ENCODE data around the gene ACSL5.

Gene ACSL5

GRCh38 chr10:112363696-112364688 lies 9.9 kb upstream of the ACSL5 start:
- ATAC-seq (ENCODE audit: low read depth) (no peak), DNase-seq (ENCODE audit: low spot score) (no peak)
- H3K27ac ChIP-seq (ENCODE audit: poor library complexity, severe bottlenecking): no peak overlapping the region
- no peak overlapping the region for H3K4me3 ChIP-seq (ENCODE audit: severe bottlenecking)
- no peaks in the 10 kb centered on the region for H3K27me3 ChIP-seq (ENCODE audit: insufficient read depth, poor library complexity, severe bottlenecking)
- peaks cover 26% of the 10 kb centered on the region for H3K4me1 ChIP-seq (ENCODE audit: insufficient read depth, poor library complexity, severe bottlenecking)
- no peaks in the 10 kb centered on the region for H3K36me3 ChIP-seq (ENCODE audit: low read depth)
- TF ChIP-seq, protein P1, sequence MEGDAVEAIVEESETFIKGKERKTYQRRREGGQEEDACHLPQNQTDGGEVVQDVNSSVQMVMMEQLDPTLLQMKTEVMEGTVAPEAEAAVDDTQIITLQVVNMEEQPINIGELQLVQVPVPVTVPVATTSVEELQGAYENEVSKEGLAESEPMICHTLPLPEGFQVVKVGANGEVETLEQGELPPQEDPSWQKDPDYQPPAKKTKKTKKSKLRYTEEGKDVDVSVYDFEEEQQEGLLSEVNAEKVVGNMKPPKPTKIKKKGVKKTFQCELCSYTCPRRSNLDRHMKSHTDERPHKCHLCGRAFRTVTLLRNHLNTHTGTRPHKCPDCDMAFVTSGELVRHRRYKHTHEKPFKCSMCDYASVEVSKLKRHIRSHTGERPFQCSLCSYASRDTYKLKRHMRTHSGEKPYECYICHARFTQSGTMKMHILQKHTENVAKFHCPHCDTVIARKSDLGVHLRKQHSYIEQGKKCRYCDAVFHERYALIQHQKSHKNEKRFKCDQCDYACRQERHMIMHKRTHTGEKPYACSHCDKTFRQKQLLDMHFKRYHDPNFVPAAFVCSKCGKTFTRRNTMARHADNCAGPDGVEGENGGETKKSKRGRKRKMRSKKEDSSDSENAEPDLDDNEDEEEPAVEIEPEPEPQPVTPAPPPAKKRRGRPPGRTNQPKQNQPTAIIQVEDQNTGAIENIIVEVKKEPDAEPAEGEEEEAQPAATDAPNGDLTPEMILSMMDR (IDR thresholded peaks at IDR 0.05; ENCODE audit: poor library complexity, severe bottlenecking): no peak
- no peaks in the 10 kb centered on the region for H3K9me3 ChIP-seq (ENCODE audit: severe bottlenecking)

- TF ChIP-seq, protein P1 (IDR thresholded peaks at IDR 0.05; ENCODE audit: poor library complexity, severe bottlenecking): no peak
These were observed 8.9 kb upstream of the ACSL5 start for GRCh38 chr10:112365014-112365432.

DNA sequence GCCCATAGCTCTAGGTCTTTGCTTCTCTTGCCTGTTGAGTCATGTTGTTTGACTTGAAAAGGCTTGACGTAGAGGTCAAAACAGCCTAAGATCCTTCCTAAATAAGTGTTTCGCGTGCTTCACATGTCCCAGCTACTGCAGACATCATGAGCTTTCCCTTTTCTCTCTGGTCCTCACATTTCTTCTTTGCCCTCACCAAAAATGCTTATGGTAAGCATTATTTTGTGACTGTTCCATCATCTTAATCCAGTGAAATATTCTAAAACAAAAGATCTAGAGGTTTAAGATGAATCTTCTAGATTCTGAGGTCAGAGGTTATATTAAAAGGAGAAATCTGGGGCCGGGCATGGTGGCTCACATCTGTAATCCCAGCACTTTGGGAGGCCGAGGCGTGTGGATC lies 8.5 kb upstream of the ACSL5 start:
- Histone ChIP-seq H3K27ac (ENCODE audit: poor library complexity, severe bottlenecking) (no peak overlapping the region), H3K36me3 (ENCODE audit: low read depth) (no peaks in the 10 kb centered on the region), H3K27me3 (ENCODE audit: insufficient read depth, poor library complexity, severe bottlenecking) (no peaks in the 10 kb centered on the region), H3K4me1 (ENCODE audit: insufficient read depth, poor library complexity, severe bottlenecking) (peaks cover 26% of the 10 kb centered on the region), H3K4me3 (ENCODE audit: severe bottlenecking) (no peak overlapping the region), H3K9me3 (ENCODE audit: severe bottlenecking) (no peaks in the 10 kb centered on the region)
- ATAC-seq (ENCODE audit: low read depth): no peak
- TF ChIP-seq, protein P1 (IDR thresholded peaks at IDR 0.05; ENCODE audit: poor library complexity, severe bottlenecking): no peak
- DNase-seq (ENCODE audit: low spot score): no peak

More at GRCh38 chr10:112365014-112365432, 8.9 kb upstream of the ACSL5 start:
- no peak overlapping the region for H3K27ac ChIP-seq (ENCODE audit: poor library complexity, severe bottlenecking)
- no peak for ATAC-seq (ENCODE audit: low read depth)
- no peaks in the 10 kb centered on the region for H3K36me3 ChIP-seq (ENCODE audit: low read depth)
- DNase-seq (ENCODE audit: low spot score): no peak
- peaks cover 26% of the 10 kb centered on the region for H3K4me1 ChIP-seq (ENCODE audit: insufficient read depth, poor library complexity, severe bottlenecking)
- H3K27me3 ChIP-seq (ENCODE audit: insufficient read depth, poor library complexity, severe bottlenecking): no peaks in the 10 kb centered on the region
- H3K4me3 ChIP-seq (ENCODE audit: severe bottlenecking): no peak overlapping the region
- H3K9me3 ChIP-seq (ENCODE audit: severe bottlenecking): no peaks in the 10 kb centered on the region

- Histone ChIP-seq H3K27me3 (ENCODE audit: insufficient read depth, poor library complexity, severe bottlenecking) (no peaks in the 10 kb centered on the region), H3K4me1 (ENCODE audit: insufficient read depth, poor library complexity, severe bottlenecking) (peaks cover 11% of the 10 kb centered on the region)
These were observed 6.9 kb upstream of the ACSL5 start for GRCh38 chr10:112366992-112367391.

More at GRCh38 chr10:112366992-112367391, 6.9 kb upstream of the ACSL5 start:
- no peak overlapping the region for H3K27ac ChIP-seq (ENCODE audit: poor library complexity, severe bottlenecking)
- TF ChIP-seq, protein P1 (IDR thresholded peaks at IDR 0.05; ENCODE audit: poor library complexity, severe bottlenecking): no peak
- no peak overlapping the region for H3K4me3 ChIP-seq (ENCODE audit: severe bottlenecking)
- ATAC-seq (ENCODE audit: low read depth) (no peak), DNase-seq (ENCODE audit: low spot score) (no peak)
- H3K36me3 ChIP-seq (ENCODE audit: low read depth): no peaks in the 10 kb centered on the region
- no peaks in the 10 kb centered on the region for H3K9me3 ChIP-seq (ENCODE audit: severe bottlenecking)
